MM.1S (cell line): ENCODE data around the gene EXOC4.

Experiments
- CTCF ChIP-seq: fragments of 300-600 bp; sonication (generic); IDR thresholded peaks from 2 replicates; pipeline ENCODE4 v1.5.1; 2016; ENCODE audit warnings: antibody characterized with exemption, low read length, mixed read lengths
- EZH2 ChIP-seq: fragments of 300-600 bp; sonication (generic); optimal IDR thresholded peaks from 2 replicates; pipeline ENCODE3; 2017; ENCODE audit warnings: low read depth, mild to moderate bottlenecking, antibody characterized with exemption, low read length, mixed read lengths

- TF ChIP-seq CTCF (no peak), EZH2 (no peak)
Observed at GRCh38 chr7:133771788-133772419, 519.0 kb downstream of the EXOC4 start.
